C4-2B (cell line): ENCODE data around the gene TFF1.

Experiments used
- CTCF ChIP-seq: fragments of 450-650 bp; conservative IDR thresholded peaks from 2 replicates; pipeline ENCODE4 v1.5.1; 2017; ENCODE audit warnings: mild to moderate bottlenecking
- ZFX ChIP-seq: fragments of 450-650 bp; IDR thresholded peaks from 2 replicates; pipeline ENCODE4 v1.6.1; 2017

- TF ChIP-seq CTCF (no peak), ZFX (no peak)
These were observed 12.7 kb downstream of the TFF1 start for GRCh38 chr21:42353623-42354022.
